ENCODE measurements around the gene FAM53B. TPM values are rescaled to one million over a fixed set of nuclear protein-coding genes. Genes with fewer than 3 reads are reported as not detected.
A peak's percentile ranks its signal among the peaks of the same experiment; 100 is the strongest.

FAM53B gene
- total RNA-seq, 4 donors from 2014 or later = 41.0 to 110 (median 50.0) TPM

DNA sequence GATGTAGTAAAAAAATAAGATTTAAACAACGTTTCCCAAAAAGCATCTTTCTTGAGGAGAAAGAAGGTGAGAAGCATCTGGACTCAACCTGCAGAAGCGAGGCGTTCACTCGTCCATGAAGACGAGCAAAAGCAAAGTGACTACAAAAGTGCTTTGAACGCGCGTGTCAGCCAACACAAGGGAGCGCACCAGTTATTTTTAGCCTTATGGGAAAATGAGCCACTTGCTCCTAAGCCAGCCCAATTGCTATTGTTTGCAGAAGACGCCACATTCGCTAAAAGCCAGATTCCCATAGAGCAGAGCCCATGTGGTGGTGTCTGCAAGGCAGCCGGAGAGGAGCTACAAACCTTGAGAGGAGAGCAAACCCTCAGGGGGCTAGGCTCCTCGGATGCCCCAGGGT, 122.5 kb downstream of the FAM53B start:
- in situ Hi-C loops (cut with MboI; ENCODE audit: low pct_ligation_motif_present in 1 of 4, low pct_unique_long_range_greater_than_20kb in 1 of 4, low sequenced_read_pairs in 3 of 4) (no loop called here), intact Hi-C loops (cut with DNase I; ENCODE audit: low total_unique reads) (loop anchor here (10.0 kb wide), 1 partner anchor 87 kb away; no protein-coding TSS in a partner anchor)
- no peak for DNase-seq
- TF ChIP-seq, protein P1, sequence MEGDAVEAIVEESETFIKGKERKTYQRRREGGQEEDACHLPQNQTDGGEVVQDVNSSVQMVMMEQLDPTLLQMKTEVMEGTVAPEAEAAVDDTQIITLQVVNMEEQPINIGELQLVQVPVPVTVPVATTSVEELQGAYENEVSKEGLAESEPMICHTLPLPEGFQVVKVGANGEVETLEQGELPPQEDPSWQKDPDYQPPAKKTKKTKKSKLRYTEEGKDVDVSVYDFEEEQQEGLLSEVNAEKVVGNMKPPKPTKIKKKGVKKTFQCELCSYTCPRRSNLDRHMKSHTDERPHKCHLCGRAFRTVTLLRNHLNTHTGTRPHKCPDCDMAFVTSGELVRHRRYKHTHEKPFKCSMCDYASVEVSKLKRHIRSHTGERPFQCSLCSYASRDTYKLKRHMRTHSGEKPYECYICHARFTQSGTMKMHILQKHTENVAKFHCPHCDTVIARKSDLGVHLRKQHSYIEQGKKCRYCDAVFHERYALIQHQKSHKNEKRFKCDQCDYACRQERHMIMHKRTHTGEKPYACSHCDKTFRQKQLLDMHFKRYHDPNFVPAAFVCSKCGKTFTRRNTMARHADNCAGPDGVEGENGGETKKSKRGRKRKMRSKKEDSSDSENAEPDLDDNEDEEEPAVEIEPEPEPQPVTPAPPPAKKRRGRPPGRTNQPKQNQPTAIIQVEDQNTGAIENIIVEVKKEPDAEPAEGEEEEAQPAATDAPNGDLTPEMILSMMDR (IDR thresholded peaks at IDR 0.05) = no peak
- TF ChIP-seq POLR2AphosphoS5 (IDR thresholded peaks at IDR 0.05) (no peak), POLR2A (IDR thresholded peaks at IDR 0.05) (no peak), EP300 (IDR thresholded peaks at IDR 0.05; ENCODE audit: low read depth) (no peak)
- H3K36me3 ChIP-seq = no peaks in the 10 kb centered on the region
- WGBS, 2 donors (ENCODE audit: low coverage in 1 of 2) = 80 to 94% methylated on average over 7 to 13 of the region's 13 CpGs
- H3K27ac ChIP-seq = peak overlapping the region in 1 of 4 donors; percentile 6
- no peak overlapping the region for H3K4me3 ChIP-seq
- no peaks in the 10 kb centered on the region for H3K9me3 ChIP-seq
- H3K27me3 ChIP-seq = no peaks in the 10 kb centered on the region
- H3K4me1 ChIP-seq = peaks cover 3 to 27% (median 13%) of the 10 kb centered on the region in 4 donors

DNA sequence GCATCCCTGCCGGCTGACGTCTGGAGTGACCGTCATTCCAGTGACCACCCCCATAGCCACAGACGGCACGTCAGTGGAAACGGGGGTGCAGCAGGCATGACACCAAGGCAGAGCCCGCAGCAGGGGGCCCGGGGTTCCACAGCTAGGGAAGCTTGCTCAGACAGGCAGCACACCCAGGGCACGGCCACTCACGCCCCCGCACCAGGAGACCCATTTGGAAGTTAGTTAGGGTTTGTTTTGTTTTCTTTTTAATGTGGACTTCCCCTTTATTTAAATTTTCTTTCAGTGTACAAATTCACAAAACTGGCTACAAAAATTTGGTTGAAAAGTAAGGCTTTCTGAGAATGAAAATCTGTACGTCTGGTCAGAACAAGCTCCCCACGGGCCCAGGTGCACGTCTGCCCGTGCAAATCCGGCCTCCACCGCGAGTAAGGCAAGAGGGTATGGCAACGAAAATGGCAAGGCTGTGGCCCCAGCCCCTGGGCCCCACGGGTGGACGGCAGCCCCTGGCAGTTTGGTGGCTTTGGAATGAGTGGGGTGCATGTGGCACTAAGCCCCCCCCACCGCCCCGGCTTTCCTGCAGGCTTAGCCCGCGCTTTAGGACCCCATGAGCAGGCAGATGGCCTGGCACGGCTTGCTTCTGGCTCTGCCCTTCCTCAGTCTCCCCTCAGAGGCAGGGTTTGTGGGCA, 124.2 kb downstream of the FAM53B start:
- H3K4me1 ChIP-seq = peaks cover 0 to 21% (median 9%) of the 10 kb centered on the region in 4 donors
- H3K27me3 ChIP-seq = no peaks in the 10 kb centered on the region
- WGBS, 2 donors (ENCODE audit: low coverage in 1 of 2) = 59 to 72% methylated on average over 8 to 26 of the region's 26 CpGs
- no peaks in the 10 kb centered on the region for H3K9me3 ChIP-seq
- no peak for DNase-seq
- in situ Hi-C loops (cut with MboI; ENCODE audit: low pct_ligation_motif_present in 1 of 4, low pct_unique_long_range_greater_than_20kb in 1 of 4, low sequenced_read_pairs in 3 of 4) = no loop called here
- intact Hi-C loops (cut with DNase I; ENCODE audit: low total_unique reads) = loop anchor here (10.0 kb wide), 1 partner anchor 85 kb away; no protein-coding TSS in a partner anchor
- H3K27ac ChIP-seq = peak overlapping the region in 3 of 4 donors; percentile 17 to 47 (median 31)
- TF ChIP-seq POLR2A (IDR thresholded peaks at IDR 0.05) (no peak), EP300 (IDR thresholded peaks at IDR 0.05; ENCODE audit: low read depth) (no peak), POLR2AphosphoS5 (IDR thresholded peaks at IDR 0.05) (no peak)
- TF ChIP-seq, protein P1 (IDR thresholded peaks at IDR 0.05) = no peak
- H3K36me3 ChIP-seq = no peaks in the 10 kb centered on the region
- H3K4me3 ChIP-seq = no peak overlapping the region

DNA sequence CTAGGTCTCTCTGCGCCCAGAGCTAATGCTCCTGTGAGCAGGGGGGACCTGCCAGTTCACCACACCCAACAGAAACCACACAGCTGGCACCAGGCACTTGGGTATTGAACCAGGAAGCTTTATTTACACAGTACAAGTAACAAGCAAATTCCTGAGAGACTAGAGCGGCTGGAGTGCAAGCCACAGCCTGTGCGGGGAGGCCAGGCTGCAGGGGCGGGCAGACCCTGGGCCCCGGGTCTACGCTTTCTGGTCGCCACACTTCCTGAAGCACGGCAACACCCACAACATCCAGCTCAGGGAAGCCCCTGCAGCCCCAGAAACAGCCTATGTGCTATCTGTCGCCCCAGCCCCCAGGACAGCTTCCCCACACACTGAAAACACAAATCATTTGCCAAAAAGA, 125.0 kb downstream of the FAM53B start:
- Histone ChIP-seq H3K27me3 (no peaks in the 10 kb centered on the region), H3K36me3 (no peaks in the 10 kb centered on the region), H3K4me3 (no peak overlapping the region), H3K27ac (peak overlapping the region; percentile 6 to 47 (median 24)), H3K9me3 (no peaks in the 10 kb centered on the region), H3K4me1 (peaks cover 0 to 21% (median 9%) of the 10 kb centered on the region in 4 donors)
- intact Hi-C loops (cut with DNase I; ENCODE audit: low total_unique reads) (no loop called here), in situ Hi-C loops (cut with MboI; ENCODE audit: low pct_ligation_motif_present in 1 of 4, low pct_unique_long_range_greater_than_20kb in 1 of 4, low sequenced_read_pairs in 3 of 4) (no loop called here)
- TF ChIP-seq, protein P1 (IDR thresholded peaks at IDR 0.05) = no peak
- TF ChIP-seq EP300 (IDR thresholded peaks at IDR 0.05; ENCODE audit: low read depth) (no peak), POLR2A (IDR thresholded peaks at IDR 0.05) (no peak), POLR2AphosphoS5 (IDR thresholded peaks at IDR 0.05) (no peak)
- WGBS, 2 donors (ENCODE audit: low coverage in 1 of 2) = 44% methylated on average over 6 of the region's 9 CpGs; no CpG with 5 or more reads in 1 of the 2 donors
- no peak for DNase-seq

DNA sequence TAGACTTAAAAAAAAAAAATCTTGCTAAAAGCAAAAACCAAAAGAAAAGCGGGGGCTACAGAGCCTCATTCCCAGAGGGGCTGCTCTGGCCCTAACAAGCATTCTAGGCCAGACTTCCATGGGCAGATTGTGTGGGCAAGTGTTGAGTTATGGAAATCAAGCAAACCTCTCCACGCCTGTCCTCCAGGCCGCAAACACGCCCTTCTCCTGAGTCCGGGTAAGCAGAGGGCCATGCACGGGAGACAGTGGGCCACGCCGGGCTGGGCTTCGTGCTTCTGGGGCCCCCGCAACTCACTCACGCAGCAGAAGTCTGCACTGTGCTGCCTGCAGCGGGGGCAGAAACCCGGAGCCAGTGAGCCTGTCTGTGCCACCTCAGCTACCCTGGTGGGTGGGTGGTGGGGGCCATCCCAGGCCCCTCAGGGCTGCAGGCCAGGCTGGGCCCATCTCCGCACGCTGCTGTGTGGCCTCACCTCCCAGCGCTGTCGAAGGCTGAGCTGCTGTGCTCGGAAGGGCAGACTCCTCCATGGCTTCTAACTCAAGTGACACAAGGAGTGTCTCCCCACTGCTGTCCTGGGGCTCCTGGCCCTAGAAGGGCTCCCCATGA, 125.6 kb downstream of the FAM53B start:
- no peaks in the 10 kb centered on the region for H3K27me3 ChIP-seq
- TF ChIP-seq POLR2AphosphoS5 (IDR thresholded peaks at IDR 0.05) (no peak), EP300 (IDR thresholded peaks at IDR 0.05; ENCODE audit: low read depth) (no peak), POLR2A (IDR thresholded peaks at IDR 0.05) (no peak)
- TF ChIP-seq, protein P1 (IDR thresholded peaks at IDR 0.05) = no peak
- peaks cover 0 to 21% (median 10%) of the 10 kb centered on the region in 4 donors for H3K4me1 ChIP-seq
- intact Hi-C loops (cut with DNase I; ENCODE audit: low total_unique reads) (no loop called here), in situ Hi-C loops (cut with MboI; ENCODE audit: low pct_ligation_motif_present in 1 of 4, low pct_unique_long_range_greater_than_20kb in 1 of 4, low sequenced_read_pairs in 3 of 4) (no loop called here)
- peak overlapping the region in 2 of 4 donors; percentile 17 to 31 for H3K27ac ChIP-seq
- WGBS, 2 donors (ENCODE audit: low coverage in 1 of 2) = 91% methylated on average over 14 of the region's 18 CpGs; no CpG with 5 or more reads in 1 of the 2 donors
- H3K9me3 ChIP-seq = no peaks in the 10 kb centered on the region
- DNase-seq = no peak
- H3K36me3 ChIP-seq = no peaks in the 10 kb centered on the region
- H3K4me3 ChIP-seq = no peak overlapping the region
